ENCODE data around the gene FCHO2. TPM values are rescaled to one million over a fixed set of nuclear protein-coding genes. Genes with fewer than 3 reads are reported as not detected.

Gene FCHO2
- total and polyA plus RNA-seq, 10 of the 15 experiments (the other 5 are each of a cell fraction or from before 2014, with no cell fraction given) = 0.05 to 1.4 (median 0.18) TPM

- H3K27me3 ChIP-seq (replicated peaks in 1 of 2; ENCODE audit: control insufficient read depth in 2 of 2, insufficient read depth in 2 of 2, low read length in 1 of 2) = no peaks in the 10 kb centered on the region
- H3K4me1 ChIP-seq (ENCODE audit: control insufficient read depth, insufficient read depth, low read length) = no peaks in the 10 kb centered on the region
- POLR2A ChIA-PET = no interaction called here
- no peaks in the 10 kb centered on the region for H3K9me3 ChIP-seq (replicated peaks; ENCODE audit: control insufficient read depth, insufficient read depth, low read length)
- ATAC-seq (no peak), DNase-seq (ENCODE audit: low read depth, low spot score) (no peak), FAIRE-seq (no peak)
- no peaks in the 10 kb centered on the region for H3K36me3 ChIP-seq (ENCODE audit: control insufficient read depth in 2 of 2, insufficient read depth in 2 of 2, low read length in 1 of 2)
- CTCF ChIA-PET = interaction anchor here (1.0 kb wide), 1 partner anchor 9 kb away, joined by 3 read pairs; no protein-coding TSS in a partner anchor
- BruUV-seq (replicated peaks) = no TSS peak
- TF ChIP-seq EED (IDR thresholded peaks at IDR 0.05; ENCODE audit: low read depth) = no peak
- TF ChIP-seq NFXL1 (IDR thresholded peaks at IDR 0.05; ENCODE audit: borderline replicate concordance) = no peak
- no peak for TF ChIP-seq MEF2A (IDR thresholded peaks at IDR 0.05; ENCODE audit: insufficient read depth, low read depth, low read length)
- TF ChIP-seq ELK1 (IDR thresholded peaks at IDR 0.05; ENCODE audit: low read depth, low read length) = no peak
- no peak for TF ChIP-seq TBL1XR1 (IDR thresholded peaks at IDR 0.05; ENCODE audit: low read depth, low read length)
- TF ChIP-seq POLR2A (IDR thresholded peaks at IDR 0.05; ENCODE audit: low read depth, low read length) = no peak
- TF ChIP-seq PRDM15 (CRISPR knock-in tag; IDR thresholded peaks at IDR 0.05) = no peak
- TF ChIP-seq BCL11A (IDR thresholded peaks at IDR 0.05; ENCODE audit: low read depth, low read length) = no peak
- no peak for TF ChIP-seq BHLHE40 (IDR thresholded peaks at IDR 0.05; ENCODE audit: borderline replicate concordance in 1 of 2, low read depth in 2 of 2, low read length in 1 of 2)
- TF ChIP-seq KDM1A (IDR thresholded peaks at IDR 0.05; ENCODE audit: borderline replicate concordance) = no peak
- TF ChIP-seq POLR2AphosphoS5 (IDR thresholded peaks at IDR 0.05; ENCODE audit: low read length) = no peak
- TF ChIP-seq ZNF384 (IDR thresholded peaks at IDR 0.05; ENCODE audit: borderline replicate concordance, low read depth, low read length) = no peak
- TF ChIP-seq RAD21 (IDR thresholded peaks at IDR 0.05; ENCODE audit: insufficient read depth, low read depth, low read length) = no peak
- TF ChIP-seq, protein P1, sequence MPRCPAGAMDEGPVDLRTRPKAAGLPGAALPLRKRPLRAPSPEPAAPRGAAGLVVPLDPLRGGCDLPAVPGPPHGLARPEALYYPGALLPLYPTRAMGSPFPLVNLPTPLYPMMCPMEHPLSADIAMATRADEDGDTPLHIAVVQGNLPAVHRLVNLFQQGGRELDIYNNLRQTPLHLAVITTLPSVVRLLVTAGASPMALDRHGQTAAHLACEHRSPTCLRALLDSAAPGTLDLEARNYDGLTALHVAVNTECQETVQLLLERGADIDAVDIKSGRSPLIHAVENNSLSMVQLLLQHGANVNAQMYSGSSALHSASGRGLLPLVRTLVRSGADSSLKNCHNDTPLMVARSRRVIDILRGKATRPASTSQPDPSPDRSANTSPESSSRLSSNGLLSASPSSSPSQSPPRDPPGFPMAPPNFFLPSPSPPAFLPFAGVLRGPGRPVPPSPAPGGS (IDR thresholded peaks at IDR 0.05; ENCODE audit: borderline replicate concordance, insufficient read depth, low read depth, low read length, poor library complexity, severe bottlenecking) = no peak
- in situ Hi-C loops (cut with MboI) = no loop called here
- SMC1A ChIA-PET (ENCODE audit: uncharacterized antibody, unreplicated experiment) = interaction anchor here (0.5 kb wide), 1 partner anchor 69 kb away, joined by 3 read pairs; no protein-coding TSS in a partner anchor
- no peak overlapping the region for H3K4me3 ChIP-seq
- H3K79me2 ChIP-seq (ENCODE audit: control insufficient read depth, insufficient read depth, low read length) = no peaks in the 10 kb centered on the region
- no peak overlapping the region for H3K9ac ChIP-seq (ENCODE audit: control insufficient read depth, insufficient read depth, low read length)
- no peak overlapping the region for H3K4me2 ChIP-seq (ENCODE audit: control insufficient read depth, insufficient read depth)
- RAD21 ChIA-PET (ENCODE audit: unreplicated experiment) = no interaction called here
- H4K20me1 ChIP-seq (ENCODE audit: control insufficient read depth, insufficient read depth) = no peaks in the 10 kb centered on the region
- intact Hi-C loops (cut with micrococcal nuclease; ENCODE audit: unreplicated experiment) = no loop called here
- no peak overlapping the region for H2AFZ ChIP-seq (ENCODE audit: control insufficient read depth, low read depth, low read length)
- no peak overlapping the region for H3K27ac ChIP-seq (ENCODE audit: control insufficient read depth, insufficient read depth)
Observed at GRCh38 chr5:72949481-72949880, 6.4 kb upstream of the FCHO2 start.

Data from GM12878 (cell line).